GM15510 (cell line): ENCODE measurements around the gene DGCR8.

Experiments used
- POLR2A ChIP-seq: IDR thresholded peaks from 3 replicates; pipeline ENCODE4 v1.6.1; 2011; ENCODE audit warnings: borderline replicate concordance; ENCODE audit not compliant: insufficient read length; ENCODE audit errors: extremely low read depth

The DGCR8 gene

DNA sequence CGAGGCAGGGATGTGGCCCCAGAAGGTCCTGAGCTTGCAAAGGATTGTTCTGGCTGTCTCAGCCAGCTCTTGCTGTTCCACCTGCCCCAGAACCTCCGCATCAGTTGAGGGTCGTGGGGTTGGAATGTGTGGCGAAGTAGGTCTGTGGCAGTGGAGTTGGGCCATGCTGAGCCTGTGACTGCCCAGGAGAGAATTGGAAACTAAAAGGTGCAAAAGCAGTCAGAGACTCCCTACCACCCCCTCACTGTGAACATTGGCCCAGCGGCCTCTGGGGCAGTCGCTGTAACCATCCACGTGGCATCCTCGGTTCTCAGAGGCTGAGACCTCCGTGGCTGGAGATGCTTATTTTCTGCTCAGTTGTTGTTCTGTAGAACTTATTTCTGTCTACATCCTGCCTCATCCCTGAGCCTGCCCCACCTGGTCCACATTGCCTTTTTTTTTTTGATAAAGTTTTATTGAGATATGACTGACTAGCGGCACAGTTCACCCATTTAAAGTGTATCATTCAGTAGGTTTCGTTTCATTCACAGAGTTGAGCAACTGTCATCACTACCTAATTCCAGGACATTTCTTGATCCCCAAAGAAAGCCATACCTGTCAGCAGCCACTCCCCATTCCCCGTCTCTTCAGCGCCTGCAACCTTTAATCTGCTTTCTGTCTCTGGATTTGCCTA lies 22.3 kb upstream of the DGCR8 start:
- no peak for TF ChIP-seq POLR2A

DNA sequence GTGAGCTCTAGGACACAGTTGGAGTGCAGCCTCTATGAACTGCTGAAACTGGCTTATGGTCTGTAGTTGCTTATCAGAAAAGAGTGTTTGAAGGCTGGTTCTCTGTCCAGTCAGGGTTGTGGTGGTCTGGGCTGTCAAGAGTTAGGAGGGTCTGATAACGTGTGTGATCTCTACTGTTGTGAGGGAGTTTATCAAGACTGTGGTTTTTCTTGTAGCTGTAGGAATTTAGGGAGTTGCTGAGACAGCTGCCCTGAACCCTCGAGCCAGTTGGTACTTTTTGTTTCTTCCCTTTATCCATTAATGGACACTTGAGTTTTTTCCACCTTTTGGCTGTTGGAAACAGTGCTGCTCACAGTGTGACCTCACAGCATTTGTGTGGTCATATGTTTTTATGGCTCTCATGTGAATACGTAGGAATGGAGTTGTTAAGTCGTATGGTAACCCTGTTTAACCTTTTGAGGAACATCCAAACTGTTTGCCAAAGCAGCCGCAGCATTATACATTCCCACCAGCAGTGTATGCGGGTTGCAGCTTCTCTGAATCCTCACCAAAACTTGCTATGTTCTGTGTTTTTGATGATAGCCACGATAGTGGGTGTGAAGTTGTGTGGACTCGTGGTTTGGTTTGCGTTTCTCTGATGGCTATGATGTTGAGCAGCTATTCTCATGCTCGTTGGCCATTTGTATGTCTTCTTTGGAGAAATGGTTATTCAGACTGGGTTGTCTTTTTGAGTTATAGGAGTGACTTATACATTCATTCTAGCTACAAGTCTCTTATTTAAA lies 20.9 kb upstream of the DGCR8 start:
- TF ChIP-seq POLR2A: no peak

DNA sequence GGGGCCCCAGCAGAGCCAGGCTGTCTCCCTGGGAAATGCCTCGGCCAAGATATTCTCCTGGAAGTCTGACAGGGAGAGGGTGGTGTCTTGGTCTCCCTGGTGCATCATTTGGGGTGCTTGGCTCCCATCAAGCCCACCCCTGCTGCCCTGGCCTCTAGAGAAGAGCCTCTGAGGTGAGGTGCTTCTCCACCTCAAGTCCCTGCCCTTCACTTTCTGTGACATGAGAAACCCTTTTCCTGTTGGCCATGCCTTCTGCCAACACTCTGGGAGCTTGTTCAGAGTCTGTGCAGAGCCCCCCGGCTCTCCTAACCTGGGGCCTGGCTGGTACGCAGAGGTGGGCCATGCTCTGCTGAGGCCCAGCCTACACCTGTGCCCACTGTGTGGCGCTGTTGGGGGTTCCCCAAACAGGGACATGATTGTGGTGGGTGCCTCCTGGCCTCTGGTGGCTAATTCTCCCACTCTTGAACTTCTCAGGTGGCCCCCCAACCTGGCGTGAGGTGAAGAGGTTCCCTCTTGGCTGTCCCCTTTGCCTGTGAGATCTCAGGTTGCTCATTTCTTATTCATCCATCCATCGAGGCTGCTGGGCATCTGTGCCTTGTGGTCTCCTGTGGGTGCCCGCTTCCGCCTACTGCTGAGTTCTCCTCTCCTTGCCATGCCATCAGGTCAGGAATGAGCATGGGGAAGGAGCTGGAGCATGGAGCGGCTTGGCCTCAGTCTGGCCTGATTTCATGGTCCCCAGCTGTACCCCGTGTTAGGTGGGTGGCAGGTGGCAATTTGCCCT lies 19.2 kb upstream of the DGCR8 start:
- TF ChIP-seq POLR2A: no peak

DNA sequence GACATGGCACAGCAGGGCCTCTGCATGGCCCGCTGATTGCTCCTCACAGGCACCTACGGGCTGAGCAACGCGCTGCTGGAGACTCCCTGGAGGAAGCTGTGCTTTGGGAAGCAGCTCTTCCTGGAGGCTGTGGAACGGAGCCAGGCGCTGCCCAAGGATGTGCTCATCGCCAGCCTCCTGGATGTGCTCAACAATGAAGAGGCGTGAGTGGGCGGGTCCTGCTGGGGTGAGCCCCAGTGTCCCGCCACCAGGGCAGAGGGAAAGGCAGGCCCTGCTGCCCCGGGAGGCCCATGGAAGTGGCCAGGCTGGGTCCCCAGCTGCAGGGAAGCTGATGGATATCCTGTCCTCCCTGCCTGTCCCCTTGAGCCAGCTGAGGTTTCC lies 18.6 kb upstream of the DGCR8 start:
- TF ChIP-seq POLR2A: no peak

DNA sequence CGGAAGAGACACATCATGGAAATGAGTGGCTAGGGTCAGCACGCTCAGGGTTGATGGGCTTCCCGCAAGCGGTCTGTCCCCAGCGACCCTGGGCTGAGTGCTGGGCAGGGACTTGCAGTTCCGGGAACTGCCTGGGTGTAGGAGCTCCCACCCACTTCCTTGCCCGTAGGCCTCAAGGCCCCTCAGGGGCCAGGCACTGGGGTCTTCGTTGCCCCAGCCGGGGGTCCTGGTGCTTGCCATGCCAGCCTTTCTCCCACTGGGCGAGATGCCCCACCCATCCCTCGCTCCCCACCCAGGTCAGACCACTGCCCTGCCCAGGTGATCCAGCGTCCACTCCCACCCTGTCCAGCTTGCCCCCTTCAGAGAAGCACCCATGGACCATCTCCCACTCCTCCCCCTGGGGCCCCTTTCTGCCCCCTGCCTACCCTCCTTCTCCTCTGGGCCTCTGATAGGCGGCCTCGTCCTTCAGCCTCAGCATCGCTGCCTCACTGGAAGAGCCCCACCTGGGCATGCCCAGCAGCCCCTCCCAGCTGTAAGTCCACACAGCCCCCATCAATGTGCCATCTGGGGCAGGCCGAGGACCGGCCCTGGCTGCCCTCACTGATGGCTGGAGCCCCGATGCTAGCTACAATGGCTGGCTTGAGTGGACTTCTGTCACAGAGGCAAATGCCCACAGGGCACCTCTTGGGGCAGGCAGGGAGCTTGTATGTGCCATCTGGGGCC lies 17.8 kb upstream of the DGCR8 start:
- TF ChIP-seq POLR2A: no peak

DNA sequence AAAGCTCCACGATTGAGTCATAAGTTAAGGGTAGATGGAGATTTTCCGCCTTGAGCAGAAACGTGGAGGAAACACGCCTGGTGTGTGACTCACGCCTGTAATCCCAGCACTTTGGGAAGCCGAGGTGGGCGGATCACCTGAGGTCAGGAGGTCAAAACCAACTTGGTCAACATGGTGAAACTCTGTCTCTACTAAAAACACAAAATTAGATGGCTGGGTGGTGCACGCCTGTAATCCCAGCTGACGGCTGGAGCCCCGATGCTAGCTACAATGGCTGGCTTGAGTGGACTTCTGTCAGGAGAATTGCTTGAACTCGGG lies 17.3 kb upstream of the DGCR8 start:
- no peak for TF ChIP-seq POLR2A

DNA sequence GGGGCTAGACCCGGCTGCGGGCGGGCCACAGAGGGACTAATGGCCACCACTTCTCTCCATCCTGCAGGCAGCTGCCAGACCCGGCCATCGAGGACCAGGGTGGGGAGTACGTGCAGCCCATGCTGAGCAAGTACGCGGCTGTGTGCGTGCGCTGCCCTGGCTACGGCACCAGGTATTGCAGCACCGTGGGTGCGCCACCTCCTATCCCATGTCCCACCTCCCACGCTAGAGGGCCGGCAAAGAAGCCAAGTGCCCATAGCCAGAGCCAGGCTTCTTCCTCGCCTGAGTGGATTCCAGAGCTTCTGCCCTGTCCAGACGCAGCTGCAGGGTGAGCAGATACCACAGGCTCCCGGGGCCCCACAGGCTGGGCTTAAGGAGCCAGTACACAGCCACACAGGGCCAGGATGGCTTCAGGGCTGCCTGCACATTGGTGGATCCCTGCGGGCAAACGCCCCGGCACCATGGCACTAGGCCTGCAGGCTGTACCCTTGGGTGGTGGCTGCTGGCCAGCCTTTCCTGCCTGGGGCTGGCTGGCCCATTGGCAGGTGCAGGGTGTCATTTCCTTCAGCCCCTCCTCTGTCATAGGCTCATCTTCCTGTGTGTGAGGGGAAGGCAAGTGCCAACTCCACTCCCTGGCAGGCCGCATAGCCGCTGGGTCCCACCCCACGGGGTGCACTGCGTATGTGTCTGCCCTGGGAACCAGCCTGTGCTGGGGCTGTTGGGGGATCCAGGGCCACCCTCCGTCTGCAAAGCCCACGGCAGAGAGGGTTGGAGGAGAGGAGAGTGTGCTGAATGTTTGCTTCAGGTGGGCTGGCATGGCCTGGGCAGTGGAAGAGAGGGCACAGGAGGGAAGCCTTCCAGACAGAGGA lies 16.5 kb upstream of the DGCR8 start:
- no peak for TF ChIP-seq POLR2A

DNA sequence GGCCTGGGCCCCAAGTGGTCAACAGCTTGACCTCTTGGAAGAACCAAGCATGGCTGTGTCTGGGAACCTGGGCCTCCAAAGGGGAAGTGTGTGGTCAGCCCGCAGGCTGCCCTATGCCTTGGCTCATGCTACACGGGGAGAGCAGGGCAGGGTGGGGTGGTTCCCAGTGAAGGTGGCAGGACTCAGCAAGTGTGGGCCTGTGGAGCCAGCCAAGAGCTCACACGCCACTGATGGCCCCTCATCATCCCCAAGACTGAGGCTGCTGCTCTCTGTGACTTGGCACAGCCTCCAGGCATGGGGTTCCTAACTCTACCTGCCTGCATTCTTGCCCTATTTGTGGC lies 15.9 kb upstream of the DGCR8 start:
- no peak for TF ChIP-seq POLR2A

DNA sequence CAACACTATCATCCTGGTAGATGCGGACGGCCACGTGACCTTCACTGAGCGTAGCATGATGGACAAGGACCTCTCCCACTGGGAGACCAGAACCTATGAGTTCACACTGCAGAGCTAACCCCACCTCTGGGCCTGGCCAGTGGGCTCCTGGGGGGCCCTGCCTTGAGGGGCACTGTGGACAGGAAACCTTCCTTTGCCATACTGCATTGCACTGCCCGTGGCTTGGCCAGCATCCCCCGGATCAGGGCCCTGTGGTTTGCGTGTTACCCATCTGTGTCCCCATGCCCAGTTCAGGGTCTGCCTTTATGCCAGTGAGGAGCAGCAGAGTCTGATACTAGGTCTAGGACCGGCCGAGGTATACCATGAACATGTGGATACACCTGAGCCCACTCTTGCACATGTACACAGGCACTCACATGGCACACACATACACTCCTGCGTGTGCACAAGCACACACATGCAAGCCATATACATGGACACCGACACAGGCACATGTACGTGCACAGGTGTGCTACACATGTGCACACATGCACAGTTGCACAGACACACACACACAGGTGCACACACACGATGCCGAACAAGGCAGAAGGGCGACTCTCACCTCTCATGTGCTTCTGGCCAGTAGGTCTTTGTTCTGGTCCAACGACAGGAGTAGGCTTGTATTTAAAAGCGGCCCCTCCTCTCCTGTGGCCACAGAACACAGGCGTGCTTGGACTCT lies 15.3 kb upstream of the DGCR8 start:
- TF ChIP-seq POLR2A: no peak

DNA sequence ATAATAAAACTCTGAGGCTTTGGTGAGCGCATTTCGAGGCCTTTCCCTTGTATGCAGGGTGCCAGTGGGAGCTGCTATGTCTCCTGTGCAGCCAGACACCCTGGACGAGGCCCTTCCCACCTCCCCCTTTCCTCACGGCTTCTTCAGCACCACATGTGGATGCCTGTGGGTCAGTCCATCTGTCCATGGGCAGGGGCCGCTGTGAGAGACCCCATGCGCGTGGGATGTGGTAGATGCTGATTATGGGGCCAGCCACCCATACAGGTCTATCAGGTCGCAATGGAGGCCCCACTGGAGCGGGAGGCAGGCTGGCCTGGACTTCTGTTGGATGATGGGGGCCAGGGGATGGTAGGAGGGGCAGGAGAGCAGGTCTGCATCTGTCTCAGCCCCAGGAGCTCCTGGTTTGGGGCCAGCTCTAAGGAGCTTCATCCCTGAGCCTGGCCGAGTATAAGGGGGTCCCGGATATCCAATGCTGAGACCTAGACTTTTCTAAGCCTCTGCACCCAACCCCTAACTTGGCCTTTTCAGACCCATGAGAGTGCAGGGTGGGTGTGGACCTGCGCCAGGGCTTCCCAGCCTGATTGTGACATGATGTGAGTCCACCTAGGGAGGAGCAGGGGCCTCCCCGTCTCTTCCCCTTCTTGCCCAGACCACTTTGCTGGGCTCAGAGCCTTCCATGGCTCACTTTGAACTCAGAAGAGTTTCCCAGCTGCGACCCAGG lies 14.0 kb upstream of the DGCR8 start:
- no peak for TF ChIP-seq POLR2A

DNA sequence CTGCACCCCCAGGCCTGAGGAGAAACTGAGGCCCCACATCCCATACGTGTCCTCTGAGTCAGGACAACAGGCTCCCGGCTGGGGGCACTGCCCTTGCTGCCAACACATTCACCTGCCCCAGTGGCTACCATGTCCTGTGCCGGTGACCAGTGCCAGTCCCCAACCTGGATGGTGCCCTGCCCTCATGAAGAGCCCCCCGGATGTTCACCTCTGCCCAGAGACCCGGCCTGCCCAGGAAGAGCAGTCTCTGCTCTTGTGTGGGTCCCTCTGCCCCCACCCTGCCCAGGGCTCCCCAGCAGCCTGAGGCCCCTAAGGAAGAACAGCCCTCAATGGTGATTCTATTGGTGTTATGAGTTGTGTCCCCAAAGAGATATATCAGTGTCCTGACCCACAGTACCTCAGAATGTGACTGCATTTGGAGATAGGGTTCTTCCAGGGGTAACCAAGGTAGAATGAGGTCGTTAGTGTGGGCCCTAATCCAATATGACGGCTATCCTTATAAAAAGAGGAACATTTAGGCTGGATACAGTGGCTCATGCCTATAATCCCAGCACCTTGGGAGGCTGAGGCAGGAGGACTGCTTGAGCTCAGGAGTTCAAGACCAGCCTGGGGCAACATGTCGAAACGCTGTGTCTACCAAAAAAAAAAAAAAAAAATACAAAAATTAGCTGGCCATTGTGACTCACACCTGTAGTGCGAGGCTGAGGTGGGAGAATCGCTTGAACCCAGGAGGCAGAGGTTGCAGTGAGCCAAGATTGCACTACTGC lies 13.2 kb upstream of the DGCR8 start:
- TF ChIP-seq POLR2A: no peak

DNA sequence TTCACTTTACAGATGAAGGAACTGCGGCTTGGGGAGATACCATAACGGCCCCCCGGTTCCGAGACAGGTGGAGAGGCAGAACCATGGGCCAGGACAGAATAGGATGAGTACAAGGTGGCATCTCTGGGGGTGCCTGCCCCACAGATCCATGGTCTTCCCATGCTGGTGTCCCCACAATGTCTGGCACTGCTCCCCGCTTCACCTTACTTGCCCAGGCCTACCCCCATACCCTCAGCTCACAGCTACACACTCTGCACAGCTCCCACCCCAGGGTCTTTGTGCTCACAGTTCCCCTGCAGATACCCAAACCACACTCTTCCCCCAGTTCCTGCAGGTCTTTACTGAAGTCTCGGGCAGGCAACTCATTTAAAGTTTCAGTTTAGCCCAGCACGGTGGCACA lies 11.4 kb upstream of the DGCR8 start:
- TF ChIP-seq POLR2A: no peak

DNA sequence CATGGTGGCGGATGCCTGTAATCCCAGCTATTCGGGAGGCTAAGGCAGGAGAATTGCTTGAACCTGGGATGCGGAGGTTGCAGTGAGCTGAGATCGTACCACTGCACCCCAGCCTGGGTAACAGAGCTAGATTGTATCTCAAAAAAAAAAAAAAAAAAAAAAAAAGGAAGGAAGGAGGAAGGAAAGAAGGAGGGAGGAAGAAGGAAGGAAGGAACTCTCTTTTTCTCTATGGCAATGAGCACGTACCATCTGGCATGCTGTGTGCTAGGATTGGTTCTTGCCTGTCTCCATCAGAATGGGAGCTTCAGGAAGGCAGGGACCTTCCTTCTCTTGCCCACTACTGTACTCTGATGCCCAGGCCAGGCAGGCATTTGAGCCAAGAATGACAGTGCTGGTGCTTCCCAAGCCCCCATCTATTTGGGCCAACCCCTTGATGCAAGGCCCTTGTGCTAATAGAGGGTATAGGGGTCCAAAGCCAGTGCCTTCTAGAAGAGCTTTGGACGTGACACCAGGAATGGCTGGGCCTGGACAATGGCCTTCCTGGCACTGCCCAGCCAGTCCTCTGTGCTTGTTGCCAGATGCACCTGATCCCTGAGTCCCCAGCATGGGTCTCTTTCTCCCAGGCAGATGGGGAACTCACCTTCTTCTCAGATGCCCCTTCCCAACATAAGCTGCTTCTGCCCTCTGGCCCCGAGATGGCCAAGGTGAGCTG lies 10.6 kb upstream of the DGCR8 start:
- TF ChIP-seq POLR2A: no peak
